GM19043 (cell line): ENCODE data around the gene MCM3AP.

Source experiments
- ATAC-seq: cut with Tn5 transposase; IDR thresholded peaks from one replicate; pipeline ENCODE4 v1.9.1; 2021; ENCODE audit warnings: low read depth; ENCODE audit not compliant: unreplicated experiment

Gene MCM3AP

DNA sequence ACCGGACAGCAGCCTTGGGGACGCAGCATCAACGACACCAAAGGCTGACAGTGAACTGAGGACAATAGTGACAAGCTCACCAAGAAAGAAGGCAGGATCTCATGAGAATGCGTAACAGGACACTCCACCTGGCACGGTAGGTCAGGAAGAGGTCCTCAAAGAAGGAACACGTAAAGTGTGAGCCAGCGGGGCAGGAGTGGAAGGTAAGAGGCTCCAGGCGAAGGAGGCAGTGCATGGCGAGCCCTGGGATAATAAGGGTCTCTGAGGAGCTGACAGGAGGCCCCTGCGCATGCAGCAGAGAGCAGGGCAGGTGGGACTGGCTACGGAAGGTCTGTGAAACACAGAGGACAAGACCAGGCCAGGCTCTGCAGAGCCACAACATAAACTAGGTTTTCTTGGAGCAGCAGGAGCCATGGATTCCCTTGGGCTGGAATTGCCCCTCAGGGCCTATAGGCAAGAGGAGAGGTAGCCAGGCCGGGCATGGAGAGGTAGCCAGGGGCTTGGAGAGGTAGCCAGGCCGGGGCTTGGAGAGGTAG is 65.1 kb downstream of the MCM3AP start:
- no peak for ATAC-seq

DNA sequence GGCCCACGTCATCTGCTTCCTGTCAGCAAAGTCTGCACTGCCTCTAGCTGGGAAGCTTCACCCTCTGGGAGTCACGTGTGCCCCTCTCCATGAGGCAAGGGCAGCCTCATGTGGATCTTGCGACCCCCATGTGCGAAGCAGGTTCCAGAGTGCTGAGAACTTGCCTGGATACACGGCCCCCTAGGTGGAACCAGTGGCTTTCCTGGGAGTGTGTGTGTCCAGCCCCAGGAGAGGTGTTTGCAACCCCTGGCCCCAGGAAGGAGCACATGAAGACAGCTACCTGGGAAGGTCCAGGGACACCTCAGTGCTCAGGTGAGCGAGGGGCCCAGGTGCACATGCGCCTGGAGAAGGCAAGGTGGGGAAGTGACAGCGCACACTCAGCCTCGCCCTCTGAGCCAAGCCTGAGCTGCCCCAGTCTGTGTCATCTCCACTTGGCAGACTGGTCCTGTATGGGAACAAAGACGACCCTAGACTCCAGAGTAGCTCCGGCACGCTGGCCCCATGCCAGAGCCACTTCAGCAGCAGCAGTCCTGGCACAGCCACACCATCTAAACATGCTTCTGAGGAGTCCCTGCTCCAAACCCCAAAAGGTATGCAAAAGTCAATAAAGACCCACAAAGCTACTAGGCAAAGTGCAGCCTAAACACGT is 65.7 kb downstream of the MCM3AP start:
- ATAC-seq, result no peak

DNA sequence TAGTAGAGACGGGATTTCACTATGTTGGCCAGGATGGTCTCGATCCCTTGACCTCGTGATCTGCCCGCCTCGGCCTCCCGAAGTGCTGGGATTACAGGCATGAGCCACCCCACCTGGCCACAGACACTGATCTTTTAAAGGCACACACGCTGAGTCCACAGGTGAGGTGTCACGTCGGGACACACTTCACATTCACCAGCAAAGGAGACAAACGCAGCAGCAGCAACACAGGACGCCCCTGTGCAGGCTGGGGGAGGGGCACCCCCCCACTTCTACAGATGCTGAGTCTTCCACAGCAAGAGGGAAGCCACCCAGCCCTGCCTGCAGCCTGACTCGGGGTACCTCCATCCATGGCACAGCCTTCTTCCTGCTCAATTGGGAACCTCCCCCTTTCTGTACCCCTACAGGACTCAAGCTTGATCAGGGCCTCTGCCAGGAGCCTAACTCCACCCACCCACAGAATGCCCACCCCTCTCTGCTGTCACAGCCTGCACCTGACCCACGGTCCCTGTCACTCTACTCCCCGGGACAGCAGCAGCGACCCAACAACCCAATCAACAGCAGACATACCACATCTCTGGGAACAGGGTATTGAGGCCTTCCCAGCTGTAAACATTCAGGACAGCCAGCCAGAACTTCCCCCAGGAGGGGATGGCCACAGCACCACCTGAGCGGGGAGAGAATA is 66.4 kb downstream of the MCM3AP start:
- no peak for ATAC-seq

DNA sequence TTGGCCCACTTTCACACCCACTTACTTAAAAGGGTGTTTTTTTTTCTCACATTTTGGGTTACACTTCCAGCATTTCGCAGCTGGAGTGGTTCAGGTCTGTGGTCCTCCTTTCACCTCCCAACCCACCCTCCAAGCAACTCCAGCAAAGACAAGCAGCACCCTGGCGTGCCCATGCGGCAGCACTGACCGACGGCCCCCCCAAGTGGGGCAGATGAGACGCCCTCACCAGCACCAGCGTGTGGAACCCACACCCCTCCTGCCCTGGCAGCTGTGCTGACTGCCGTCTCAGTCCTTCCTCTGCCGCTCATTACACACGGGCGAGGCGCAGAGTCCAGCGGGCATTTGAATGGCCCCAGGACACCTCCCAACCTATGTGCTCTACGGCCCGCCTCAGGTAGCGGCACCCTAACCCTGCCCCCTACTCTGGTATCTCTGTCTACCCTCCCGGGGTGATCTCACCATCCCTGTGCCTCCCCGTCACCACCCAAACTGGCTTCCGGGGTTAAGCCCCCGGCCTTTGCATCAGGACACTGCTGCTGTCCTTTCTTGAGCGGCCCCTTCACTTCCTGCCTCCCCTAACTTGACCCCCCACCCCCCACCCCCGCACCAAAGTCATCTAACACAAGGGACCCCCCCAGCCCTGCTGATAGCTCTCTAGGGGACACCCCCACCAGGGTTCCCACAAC is 67.8 kb downstream of the MCM3AP start:
- no peak for ATAC-seq

DNA sequence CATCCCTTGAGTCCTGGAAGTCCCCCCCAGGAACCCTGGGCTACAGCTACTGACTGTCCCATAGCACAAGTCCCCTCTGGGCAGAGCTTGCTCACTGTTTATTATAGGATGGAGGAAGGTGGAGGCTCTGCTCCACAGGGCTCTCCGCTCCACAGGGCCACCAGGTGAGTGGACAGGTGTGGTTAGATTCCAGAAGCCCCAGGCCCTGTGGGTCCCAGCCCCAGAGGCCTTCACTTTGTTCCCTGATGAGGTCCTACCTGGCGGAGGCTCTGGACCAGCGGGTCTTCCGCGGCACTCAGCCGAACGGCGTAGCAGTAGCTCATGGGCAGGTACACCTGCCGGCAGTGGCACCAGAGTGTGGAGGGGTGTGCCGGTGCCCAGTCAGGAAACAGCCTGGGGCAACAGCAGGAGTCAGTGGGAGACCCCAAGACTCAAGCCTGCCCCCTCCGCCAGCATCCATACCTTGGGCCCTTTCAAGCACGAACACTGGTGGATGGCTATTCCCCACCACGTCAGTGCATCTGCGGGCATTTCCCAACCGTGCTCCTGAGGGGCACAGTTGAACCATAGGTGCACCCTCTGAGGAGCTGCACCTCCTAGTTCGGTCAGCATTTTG is 69.2 kb downstream of the MCM3AP start:
- ATAC-seq, result no peak

DNA sequence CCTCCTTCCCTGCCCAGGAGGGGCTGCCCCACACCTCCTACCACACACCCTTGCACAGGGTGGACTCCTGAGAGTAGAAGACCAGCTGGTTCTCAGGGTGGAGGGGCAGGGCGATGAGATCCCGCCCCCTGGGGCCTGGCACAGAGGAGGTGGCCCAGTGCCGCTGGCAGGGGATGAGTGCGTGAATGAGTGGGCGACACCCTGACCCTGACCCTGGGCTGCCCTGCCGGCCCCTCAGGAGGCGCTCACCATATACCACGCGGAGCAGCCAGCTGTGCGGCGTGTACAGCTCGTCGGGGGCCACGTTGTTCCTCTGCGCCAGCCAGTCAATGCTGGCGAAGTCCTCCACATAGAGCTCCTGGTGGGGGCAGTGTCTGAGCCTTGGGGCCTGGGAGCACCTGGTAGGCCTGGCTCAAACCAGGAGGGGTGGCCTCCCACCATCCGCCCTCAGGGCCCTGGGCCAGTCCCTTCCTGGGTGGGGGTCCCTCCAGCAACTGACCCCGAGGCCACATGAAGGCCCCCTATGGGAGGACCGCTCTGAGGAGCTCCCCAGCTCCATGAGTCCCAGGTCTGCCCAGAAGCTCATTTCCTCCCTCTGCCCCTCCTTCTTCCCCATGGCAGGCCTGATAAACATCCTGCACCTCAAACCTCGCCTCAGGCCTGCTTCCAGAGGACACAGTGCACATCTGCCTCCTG is 69.8 kb downstream of the MCM3AP start:
- no peak for ATAC-seq

DNA sequence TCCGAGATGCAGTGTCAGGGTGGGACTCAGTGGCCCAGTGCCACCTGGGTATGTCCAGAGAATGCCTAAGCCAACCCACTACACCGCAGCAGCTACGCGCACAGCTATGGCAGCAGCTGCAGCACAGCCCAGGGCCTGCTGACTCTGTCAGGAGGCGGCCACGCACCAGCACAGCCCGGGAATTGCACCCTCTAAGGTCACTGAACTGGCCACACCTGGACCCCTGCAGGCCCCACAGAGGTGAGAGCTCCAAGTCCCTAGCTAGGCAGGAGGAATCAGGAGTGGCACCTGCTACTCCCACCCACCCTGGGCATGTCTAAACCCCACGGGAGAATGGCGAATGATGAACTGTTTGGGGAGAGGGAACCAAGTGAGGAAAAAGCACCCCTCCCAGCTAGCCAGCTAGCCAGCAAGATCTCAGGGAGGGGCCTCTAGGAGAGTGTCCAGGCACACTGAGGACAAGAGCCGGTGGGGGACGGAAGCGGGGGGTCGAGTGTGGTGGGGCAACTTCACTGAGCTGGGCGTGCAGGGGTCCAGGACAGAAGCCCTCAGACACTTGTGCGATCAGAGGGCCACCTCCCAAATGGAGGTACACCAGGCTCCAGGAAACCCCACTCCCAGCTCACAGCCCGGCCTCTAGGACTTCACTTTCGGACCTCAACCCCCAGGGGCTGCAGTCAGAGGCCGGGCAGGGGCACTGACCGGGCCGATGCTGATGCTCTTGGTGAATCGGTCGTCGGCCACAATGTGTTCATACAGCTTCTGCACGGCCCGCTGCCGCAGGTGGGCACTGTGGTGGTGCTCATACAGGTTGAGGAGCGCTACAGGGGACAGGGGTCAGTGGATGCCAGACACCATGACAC is 70.7 kb downstream of the MCM3AP start:
- ATAC-seq, result no peak

DNA sequence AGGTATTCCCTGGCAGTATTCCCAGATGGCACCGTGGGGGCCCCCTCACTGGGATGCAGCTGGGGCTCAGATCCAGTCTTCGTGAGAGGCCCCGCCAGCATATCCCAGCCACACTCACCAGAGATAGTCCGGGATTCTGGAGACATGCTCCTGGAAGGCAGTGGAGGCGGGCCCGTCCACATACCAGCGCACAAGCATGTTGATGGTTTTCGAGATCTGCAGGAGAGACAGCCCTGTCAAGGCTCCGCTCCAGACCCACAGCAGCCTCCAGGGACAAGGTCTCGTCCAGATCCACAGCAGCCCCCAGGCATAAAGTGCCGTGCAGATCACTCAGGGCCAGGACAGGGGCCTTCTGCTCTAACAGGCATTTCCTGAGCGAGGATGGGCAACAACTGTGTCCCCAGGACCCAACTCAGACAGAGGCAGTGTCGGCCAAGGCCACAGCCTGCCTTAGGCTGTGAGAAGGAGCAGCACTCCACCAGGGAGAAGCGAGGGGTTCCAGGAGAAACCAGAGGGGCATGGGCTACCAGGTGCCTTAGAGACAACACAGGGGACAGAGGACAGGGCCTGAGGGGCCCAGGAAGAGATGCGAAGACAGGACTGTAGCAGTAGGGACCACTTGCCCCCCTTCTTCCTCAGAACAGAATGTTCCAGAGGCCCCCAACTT is 71.7 kb downstream of the MCM3AP start:
- ATAC-seq, result no peak

DNA sequence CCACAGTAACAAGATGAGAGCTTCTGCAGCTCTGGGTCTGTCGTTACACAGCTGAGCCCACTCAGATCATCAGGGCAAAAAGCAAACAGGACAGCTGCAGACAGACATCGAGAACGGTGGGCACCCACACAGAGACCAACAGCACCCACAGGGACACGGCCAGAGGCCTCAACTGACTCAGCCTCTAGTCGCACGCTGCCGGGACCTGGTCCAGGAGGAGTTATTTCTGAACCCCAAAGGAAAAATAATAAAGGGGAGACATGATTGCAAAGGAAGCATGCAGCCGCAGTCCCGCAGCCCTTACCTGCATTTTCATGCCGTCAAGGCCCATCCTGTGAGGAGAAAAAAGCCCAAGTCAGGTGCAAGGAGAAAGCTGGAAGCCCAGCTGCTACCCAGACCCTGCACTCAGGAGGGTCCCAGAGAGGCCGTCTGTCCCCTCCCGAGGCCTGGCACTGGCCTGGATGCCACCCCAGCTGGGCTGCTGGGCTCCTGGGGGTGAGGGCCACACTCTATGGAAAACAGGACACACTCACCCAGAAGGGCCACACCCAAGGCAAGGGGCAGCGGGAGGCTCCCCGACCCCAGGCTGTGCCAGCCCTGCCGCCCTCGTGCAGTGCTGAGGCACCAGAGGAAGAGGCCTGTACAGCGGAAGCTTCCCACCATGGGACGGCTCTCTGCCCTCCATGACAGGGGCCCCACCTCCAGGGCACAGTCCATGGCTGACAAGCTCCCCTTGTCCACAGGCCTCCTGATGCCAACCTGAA is 72.5 kb downstream of the MCM3AP start:
- no peak for ATAC-seq

DNA sequence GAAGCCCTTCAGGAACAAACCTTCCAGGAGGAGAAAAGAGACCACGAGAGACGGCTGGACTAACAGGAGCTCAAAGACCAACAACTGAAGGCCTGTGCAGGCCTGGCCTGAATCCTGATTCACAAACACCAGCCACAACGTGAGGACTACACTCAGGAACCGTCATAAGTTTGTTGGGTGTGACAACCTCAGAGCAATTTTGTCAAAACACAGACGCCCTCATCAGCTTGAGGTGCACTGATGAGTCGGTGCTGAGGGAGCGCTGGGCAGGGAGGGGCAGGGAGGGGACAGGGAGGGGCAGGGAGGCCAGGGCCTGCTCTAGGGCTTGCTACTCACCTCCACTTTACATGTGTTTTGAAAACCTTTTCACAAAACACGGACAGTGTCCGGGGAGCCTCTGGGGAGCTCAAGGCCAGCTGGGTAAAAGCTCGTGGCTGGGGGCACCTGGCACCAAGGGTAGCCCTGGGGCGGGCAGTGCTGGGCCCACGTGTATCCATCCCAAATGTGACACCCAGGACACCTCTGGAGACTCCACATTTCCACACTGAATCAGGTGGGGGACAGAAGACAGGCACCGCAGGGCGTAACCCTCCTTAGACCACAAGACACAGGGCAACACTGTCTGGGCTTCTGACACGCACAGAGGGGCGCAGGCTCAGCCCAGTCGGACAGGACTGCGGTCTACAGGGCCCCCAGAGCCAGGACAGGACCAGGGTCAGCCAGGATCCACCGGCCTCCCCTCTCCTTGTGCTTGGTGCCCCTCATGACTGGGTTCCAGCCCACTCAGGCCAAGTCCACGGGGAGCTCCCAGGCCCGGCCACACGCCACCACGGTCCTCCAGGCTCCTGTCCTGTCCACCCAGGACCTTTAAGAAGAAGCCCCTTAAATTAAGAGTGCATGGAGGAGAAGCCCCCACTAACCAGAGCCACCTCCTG is 73.4 kb downstream of the MCM3AP start:
- ATAC-seq, result no peak

DNA sequence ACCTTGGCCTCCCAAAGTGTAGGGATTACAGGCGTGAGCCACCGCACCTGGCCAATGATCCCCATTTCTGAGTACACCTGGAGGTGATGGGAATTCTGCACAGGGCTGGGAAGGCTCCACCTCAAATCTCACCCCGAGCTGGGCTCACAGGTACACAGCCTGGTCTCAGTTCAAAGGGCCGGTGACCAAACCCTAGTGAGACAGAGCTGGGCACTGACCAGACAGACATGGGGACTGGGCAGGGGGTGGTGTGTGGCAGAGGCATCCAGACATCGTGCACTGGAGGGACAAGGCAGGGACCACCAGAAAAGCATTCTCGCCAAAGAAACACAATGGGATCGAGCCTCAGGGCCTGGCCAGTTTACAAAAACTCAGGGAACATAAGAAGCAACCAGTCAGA is 74.0 kb downstream of the MCM3AP start:
- no peak for ATAC-seq

DNA sequence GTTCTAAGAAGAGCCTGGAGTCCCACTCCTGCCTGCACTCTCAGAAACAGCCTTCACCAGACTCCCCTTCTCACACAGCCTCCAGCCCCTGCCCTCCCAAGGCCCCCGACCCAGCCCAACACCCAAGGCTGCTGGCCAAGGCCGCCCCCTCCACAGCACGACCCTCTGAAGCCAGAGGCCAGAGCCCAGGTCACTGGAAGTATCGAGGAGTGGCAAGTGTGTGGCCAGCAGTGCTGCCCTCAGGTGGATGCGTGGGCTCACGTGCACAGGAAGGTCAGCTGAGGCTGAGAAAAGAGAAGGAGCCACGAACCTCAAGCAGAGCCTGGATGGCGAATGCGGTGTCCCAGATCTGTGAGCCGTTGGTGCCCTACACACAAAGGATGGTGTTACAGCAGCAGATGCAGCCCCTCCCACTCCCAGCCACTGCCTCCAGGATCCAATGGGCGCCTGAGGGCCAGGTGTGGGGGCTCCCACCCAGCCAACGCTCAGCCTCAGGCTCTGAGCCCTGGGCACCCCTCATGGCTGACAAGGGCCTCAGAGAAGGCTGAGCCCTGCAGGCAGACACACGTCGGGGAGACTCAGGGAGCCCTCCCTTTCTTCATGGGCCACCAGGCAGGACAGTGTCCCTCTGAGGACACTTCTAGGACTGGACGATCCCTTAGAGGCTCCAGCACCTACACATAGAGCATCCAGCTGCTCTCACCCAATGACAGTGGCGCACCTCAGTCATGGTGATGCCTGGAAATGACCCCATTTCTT is 74.9 kb downstream of the MCM3AP start:
- ATAC-seq, result no peak

DNA sequence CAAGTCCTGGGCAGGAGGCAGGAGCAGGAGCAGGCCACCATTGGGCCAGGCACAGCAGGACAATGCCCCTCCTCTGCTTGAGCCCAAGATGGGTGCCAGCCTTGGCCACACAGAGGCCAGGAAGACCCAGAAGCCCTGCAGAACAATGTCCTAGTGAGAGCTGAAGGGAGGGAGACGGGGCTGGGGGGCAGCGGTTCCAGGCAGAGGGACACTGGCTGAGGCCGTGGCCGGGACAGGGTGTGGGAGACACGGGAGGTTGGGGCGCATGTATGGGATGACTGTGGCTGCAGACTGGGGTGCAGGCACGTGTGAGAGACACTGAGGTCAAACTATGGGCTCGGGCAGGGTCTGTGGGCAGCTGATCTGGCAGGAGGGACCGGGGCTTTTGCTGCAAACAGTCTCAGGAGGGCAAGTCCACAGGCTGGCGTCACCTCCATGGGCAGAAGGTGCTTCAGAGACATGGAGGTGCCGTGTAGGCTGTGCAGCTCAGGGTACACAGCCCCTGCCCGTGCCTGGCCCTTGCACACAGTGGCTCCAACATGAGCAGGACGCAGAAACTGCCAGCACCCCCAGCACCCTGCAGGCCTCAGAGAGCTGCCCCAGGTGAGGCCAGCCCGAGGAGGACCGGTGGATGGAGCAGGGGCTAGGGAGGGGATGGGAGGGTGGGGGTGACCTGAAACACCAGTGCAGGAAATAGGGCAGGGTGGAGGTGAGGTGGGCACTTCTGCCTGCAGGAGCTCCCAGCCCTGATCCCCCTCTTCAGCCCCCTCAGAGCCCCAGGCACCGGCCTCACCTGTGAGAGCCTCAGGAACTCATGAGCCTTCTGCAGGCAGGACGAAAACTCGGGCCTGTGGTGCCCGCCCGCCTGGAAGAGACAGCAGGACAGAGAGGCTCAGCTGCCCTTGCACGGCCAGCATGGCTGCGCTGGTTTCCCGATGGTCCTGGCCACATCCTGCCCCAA is 76.4 kb downstream of the MCM3AP start:
- ATAC-seq, result no peak

DNA sequence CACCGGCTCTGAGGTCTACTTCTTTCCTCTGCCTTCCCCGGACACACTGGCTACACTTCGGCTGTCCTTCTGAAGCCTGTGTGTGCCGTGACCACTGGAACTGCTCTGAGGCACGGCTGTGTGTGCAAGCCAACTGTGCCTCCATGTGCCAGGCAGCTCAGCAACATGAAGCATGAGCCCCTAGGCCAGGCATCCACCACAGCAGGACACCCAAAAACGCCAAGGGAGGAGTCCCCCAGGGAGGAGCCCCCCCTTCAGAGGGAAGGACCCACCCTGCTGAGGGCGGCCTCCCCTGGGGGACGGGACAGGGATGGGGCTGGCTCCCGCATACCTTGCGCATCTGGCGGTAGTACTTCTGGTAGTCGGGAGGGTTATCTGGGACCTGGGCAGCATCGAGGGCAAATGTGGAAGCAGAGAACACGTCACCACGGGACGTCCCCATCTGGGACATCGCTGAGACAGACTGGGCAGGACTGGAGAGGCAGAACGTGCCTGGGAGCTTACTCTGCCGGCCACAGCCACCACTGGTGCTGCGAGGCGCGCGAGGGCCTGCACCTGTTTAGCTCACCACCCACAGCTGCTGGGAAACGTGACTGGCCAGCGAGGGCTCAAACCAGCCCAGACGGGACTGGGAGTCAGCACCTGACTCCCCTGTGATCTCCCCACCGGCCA is 77.4 kb downstream of the MCM3AP start:
- no peak for ATAC-seq
